CD14-positive monocyte (primary cell): Measurements from ENCODE around the gene SLX4. TPM values are rescaled to one million over a fixed set of nuclear protein-coding genes. Genes with fewer than 3 reads are reported as not detected.

ENCODE experiments used
- DNase-seq, 3 donors: peaks; one replicate each; pipeline ENCODE4 v3.0.0-alpha.2; 2011 to 2022
- H2AFZ ChIP-seq: 2 replicates; pipeline ENCODE4 v1.6.0; 2012; ENCODE audit warnings: mild to moderate bottlenecking, low read depth, low read length, inconsistent platforms; ENCODE audit not compliant: insufficient read depth, poor library complexity, severe bottlenecking
- H3K27ac ChIP-seq, 2 donors: 1 replicate in 1 of 2; 2 replicates in 1 of 2; pipeline ENCODE4 v1.5.1; 2012 to 2013; ENCODE audit warnings: low read length in 2 of 2, control low read depth in 1 of 2, inconsistent platforms in 1 of 2, low read depth in 1 of 2, mild to moderate bottlenecking in 1 of 2
- H3K27me3 ChIP-seq, 2 donors: one replicate each; pipeline versions ENCODE4 v1.6.0 to v1.6.1; 2011 to 2013; ENCODE audit warnings: low read length in 2 of 2; ENCODE audit not compliant: control insufficient read depth in 2 of 2, insufficient read depth in 2 of 2
- H3K36me3 ChIP-seq, 2 donors: replicated peaks in 1 of 2; 1 replicate in 1 of 2; 2 replicates in 1 of 2; pipeline versions ENCODE4 v1.5.1 to v1.6.1; 2012 to 2013; ENCODE audit warnings: low read length in 2 of 2, control low read depth in 1 of 2, inconsistent platforms in 1 of 2, mild to moderate bottlenecking in 1 of 2; ENCODE audit not compliant: insufficient read depth in 2 of 2, control insufficient read depth in 1 of 2
- H3K4me1 ChIP-seq, 2 donors: 1 replicate in 1 of 2; 2 replicates in 1 of 2; pipeline versions ENCODE4 v1.5.1 to v1.6.1; 2012 to 2013; ENCODE audit warnings: low read length in 2 of 2, control low read depth in 1 of 2, inconsistent platforms in 1 of 2, mild to moderate bottlenecking in 1 of 2, moderate library complexity in 1 of 2; ENCODE audit not compliant: insufficient read depth in 2 of 2, control insufficient read depth in 1 of 2
- H3K4me2 ChIP-seq: replicated peaks from 2 replicates; pipeline ENCODE3; 2012; ENCODE audit warnings: low read length, moderate library complexity, mild to moderate bottlenecking; ENCODE audit not compliant: poor library complexity, severe bottlenecking; ENCODE audit errors: extremely low read depth
- H3K4me3 ChIP-seq, 3 experiments: fragments of 200-600 bp in 1 of 3; sonication (generic) in 1 of 3; replicated peaks in 1 of 3; 1 replicate in 2 of 3; 2 replicates in 1 of 3; pipeline ENCODE4 v1.5.1; 2011 to 2013; ENCODE audit warnings: low read length in 3 of 3, mild to moderate bottlenecking in 3 of 3, control low read depth in 2 of 3, low read depth in 2 of 3, inconsistent platforms in 1 of 3, moderate library complexity in 1 of 3
- H3K79me2 ChIP-seq: 2 replicates; pipeline ENCODE4 v1.6.0; 2012; ENCODE audit warnings: mild to moderate bottlenecking, control low read depth, inconsistent platforms, low read length, moderate library complexity; ENCODE audit not compliant: insufficient read depth
- H3K9ac ChIP-seq: 2 replicates; pipeline ENCODE4 v1.6.0; 2017; ENCODE audit warnings: low read length, mild to moderate bottlenecking; ENCODE audit not compliant: insufficient read depth, poor library complexity, severe bottlenecking
- H3K9me3 ChIP-seq, 2 donors: replicated peaks in 1 of 2; 1 replicate in 1 of 2; 2 replicates in 1 of 2; pipeline versions ENCODE4 v1.5.1 to v1.6.1; 2012 to 2013; ENCODE audit warnings: low read length in 2 of 2, control low read depth in 1 of 2; ENCODE audit not compliant: control insufficient read depth in 1 of 2, insufficient read depth in 1 of 2
- H4K20me1 ChIP-seq: 2 replicates; pipeline ENCODE4 v1.6.0; 2012; ENCODE audit warnings: mild to moderate bottlenecking, low read length, control low read depth, moderate library complexity; ENCODE audit not compliant: insufficient read depth
- H3K27ac Mint-ChIP-seq, 7 donors: one replicate each; pipeline ENCODE4 v1.8.0; 2020; ENCODE audit warnings: mild to moderate bottlenecking in 7 of 7, mixed read lengths in 7 of 7, moderate library complexity in 6 of 7, inconsistent platforms in 2 of 7
- H3K27me3 Mint-ChIP-seq, 3 donors: one replicate each; pipeline ENCODE4 v1.8.0; 2021 to 2022; ENCODE audit warnings: low read depth in 3 of 3, mild to moderate bottlenecking in 3 of 3, mixed read lengths in 3 of 3, moderate library complexity in 3 of 3, inconsistent platforms in 1 of 3
- H3K36me3 Mint-ChIP-seq, 2 donors: one replicate each; pipeline ENCODE4 v1.8.0; 2020; ENCODE audit warnings: mixed read lengths in 2 of 2, inconsistent platforms in 1 of 2, mild to moderate bottlenecking in 1 of 2
- H3K4me1 Mint-ChIP-seq: one replicate; pipeline ENCODE4 v1.8.0; 2020; ENCODE audit warnings: mild to moderate bottlenecking, mixed read lengths
- H3K4me3 Mint-ChIP-seq, 2 donors: one replicate each; pipeline ENCODE4 v1.8.0; 2020; ENCODE audit warnings: mild to moderate bottlenecking in 2 of 2, mixed read lengths in 2 of 2, moderate library complexity in 1 of 2
- H3K9me3 Mint-ChIP-seq, 7 donors: one replicate each; pipeline ENCODE4 v1.8.0; 2020 to 2022; ENCODE audit warnings: mixed read lengths in 7 of 7, mild to moderate bottlenecking in 6 of 7, moderate library complexity in 6 of 7, inconsistent platforms in 2 of 7
- CTCF ChIP-seq: fragments of 200-600 bp; IDR thresholded peaks from one replicate; pipeline ENCODE4 v1.8.0; 2022; ENCODE audit warnings: antibody characterized with exemption, mild to moderate bottlenecking
- WGBS: methylation state at CpG from one replicate; pipeline ENCODE4 v1.1.5; 2013; ENCODE audit warnings: missing lambda C conversion rate; ENCODE audit not compliant: insufficient coverage; 5-methylcytosine and 5-hydroxymethylcytosine counted together
- intact Hi-C, 2 donors: fragments of 100-400 bp; cut with micrococcal nuclease; formaldehyde crosslinking; loops; one replicate each; pipeline versions ENCODE4 v1.15.0 to v1.15.1; 2023
- polyA plus RNA-seq, 3 donors: library from polyadenylated mRNA; depleted of rRNA in 1 of 3; unstranded in 2 of 3; stranded (reverse) in 1 of 3; fragments of 300-500 nt in 2 of 3; fragments of >200 nt in 1 of 3; fragmentation: Illumina TruSeq in 2 of 3; gene quantifications; 1 replicate in 2 of 3; 2 replicates in 1 of 3; pipeline ENCODE4 v1.2.3, GENCODE V29; 2012 to 2021

SLX4 gene
- polyA plus RNA-seq, 3 donors: 0.12 to 2.4 (median 0.71) TPM

- Mint-ChIP-seq H3K27ac (no peak overlapping the region), H3K4me1 (peaks cover 35% of the 10 kb centered on the region), H3K4me3 (peak overlapping the region in 1 of 2 donors; percentile 83), H3K9me3 (peaks cover 0 to 8% (median 3%) of the 10 kb centered on the region in 7 donors), H3K36me3 (peaks cover 44 to 72% of the 10 kb centered on the region in 2 donors), H3K27me3 (peaks cover 26 to 55% (median 30%) of the 10 kb centered on the region in 3 donors)
- Histone ChIP-seq H3K27ac (no peak overlapping the region), H3K36me3 (peaks cover 6 to 45% of the 10 kb centered on the region in 2 donors), H3K27me3 (peaks cover 0 to 23% of the 10 kb centered on the region in 2 donors), H2AFZ (no peak overlapping the region), H3K9me3 (no peaks in the 10 kb centered on the region), H3K4me1 (peaks cover 31 to 32% of the 10 kb centered on the region in 2 donors), H3K9ac (no peak overlapping the region), H4K20me1 (peaks cover 47% of the 10 kb centered on the region), H3K79me2 (no peaks in the 10 kb centered on the region), H3K4me3 (peak overlapping the region in 1 of 3 experiments; percentile 52), H3K4me2 (peak overlapping the region; percentile 73)
- TF ChIP-seq CTCF: no peak
- 40% methylated on average over 22 of the region's 27 CpGs for WGBS
- peak in 2 of 3 donors; percentile 61 to 64 for DNase-seq
- intact Hi-C loops: no loop called here
These were observed 20.5 kb downstream of the SLX4 start for GRCh38 chr16:3590736-3591435.

GRCh38 chr16:3589991-3590701 lies 21.3 kb downstream of the SLX4 start:
- Mint-ChIP-seq H3K27ac (peak overlapping the region in 3 of 7 donors; percentile 11 to 53 (median 35)), H3K36me3 (peaks cover 39 to 72% of the 10 kb centered on the region in 2 donors), H3K9me3 (peaks cover 0 to 8% (median 3%) of the 10 kb centered on the region in 7 donors), H3K4me3 (peak overlapping the region; percentile 74 to 86), H3K27me3 (peaks cover 26 to 55% (median 30%) of the 10 kb centered on the region in 3 donors), H3K4me1 (peaks cover 35% of the 10 kb centered on the region)
- Histone ChIP-seq H3K27me3 (peaks cover 0 to 23% of the 10 kb centered on the region in 2 donors), H4K20me1 (peaks cover 47% of the 10 kb centered on the region), H3K4me2 (peak overlapping the region; percentile 73), H2AFZ (peak overlapping the region; percentile 33), H3K4me3 (peak overlapping the region in 1 of 3 experiments; percentile 62), H3K4me1 (peaks cover 31 to 32% of the 10 kb centered on the region in 2 donors), H3K79me2 (no peaks in the 10 kb centered on the region), H3K9me3 (no peaks in the 10 kb centered on the region), H3K27ac (no peak overlapping the region), H3K9ac (peak overlapping the region; percentile 24), H3K36me3 (peaks cover 6 to 40% of the 10 kb centered on the region in 2 donors)
- WGBS: 93% methylated on average over 25 of the region's 25 CpGs
- TF ChIP-seq CTCF: no peak
- intact Hi-C loops: loop anchor here in 1 of 2 donors (10.0 kb wide), 1 partner anchor 55 kb away; no protein-coding TSS in a partner anchor
- no peak for DNase-seq
